Mesothelial cell of epicardium (in vitro differentiated cells): ENCODE data around the gene ASB5. TPM values are rescaled to one million over a fixed set of nuclear protein-coding genes. Genes with fewer than 3 reads are reported as not detected.
A peak's percentile ranks its signal among the peaks of the same experiment; 100 is the strongest.

Experiments used
- DNase-seq, 2 experiments: peaks; one replicate each; pipeline ENCODE4 v3.0.0; 2021; ENCODE audit warnings: low spot score in 2 of 2; ENCODE audit not compliant: unreplicated experiment in 2 of 2
- H3K27ac Mint-ChIP-seq: 2 replicates; pipeline ENCODE4 v1.8.0; 2021; ENCODE audit warnings: mixed read lengths
- H3K27me3 Mint-ChIP-seq: 2 replicates; pipeline ENCODE4 v1.8.0; 2021; ENCODE audit warnings: low read depth, mixed read lengths
- H3K36me3 Mint-ChIP-seq: 2 replicates; pipeline ENCODE4 v1.8.0; 2021; ENCODE audit warnings: mixed read lengths
- H3K4me1 Mint-ChIP-seq: 2 replicates; pipeline ENCODE4 v1.8.0; 2021; ENCODE audit warnings: mixed read lengths
- H3K4me3 Mint-ChIP-seq: 2 replicates; pipeline ENCODE4 v1.8.0; 2021; ENCODE audit warnings: mild to moderate bottlenecking, moderate library complexity, mixed read lengths
- H3K9me3 Mint-ChIP-seq: 2 replicates; pipeline ENCODE4 v1.8.0; 2021; ENCODE audit warnings: mixed read lengths
- CTCF ChIP-seq: fragments of 200-600 bp; sonication (generic); IDR thresholded peaks from one replicate; pipeline ENCODE4 v1.5.0; 2021; ENCODE audit warnings: antibody characterized with exemption; ENCODE audit not compliant: unreplicated experiment
- total RNA-seq: library from RNA; stranded (reverse); gene quantifications from 3 replicates; pipeline ENCODE4 v1.2.1, GENCODE V29; 2021

ASB5 gene
- total RNA-seq, 1 donor from 2014 or later = not detected

GRCh38 chr4:176209535-176209934, 59.5 kb downstream of the ASB5 start:
- peaks cover 9% of the 10 kb centered on the region for H3K4me1 Mint-ChIP-seq
- no peaks in the 10 kb centered on the region for H3K36me3 Mint-ChIP-seq
- no peaks in the 10 kb centered on the region for H3K27me3 Mint-ChIP-seq
- no peak overlapping the region for H3K4me3 Mint-ChIP-seq
- no peak for DNase-seq
- no peak for TF ChIP-seq CTCF
- H3K9me3 Mint-ChIP-seq = peaks cover 12% of the 10 kb centered on the region
- no peak overlapping the region for H3K27ac Mint-ChIP-seq

GRCh38 chr4:176207839-176208238, 61.2 kb downstream of the ASB5 start:
- H3K27ac Mint-ChIP-seq = no peak overlapping the region
- H3K4me1 Mint-ChIP-seq = peaks cover 9% of the 10 kb centered on the region
- no peak for TF ChIP-seq CTCF
- H3K4me3 Mint-ChIP-seq = no peak overlapping the region
- peaks cover 12% of the 10 kb centered on the region for H3K9me3 Mint-ChIP-seq
- H3K36me3 Mint-ChIP-seq = no peaks in the 10 kb centered on the region
- DNase-seq = no peak
- no peaks in the 10 kb centered on the region for H3K27me3 Mint-ChIP-seq

- H3K9me3 Mint-ChIP-seq = peaks cover 9% of the 10 kb centered on the region
- no peak for TF ChIP-seq CTCF
- H3K4me3 Mint-ChIP-seq = no peak overlapping the region
- DNase-seq = no peak
- H3K27me3 Mint-ChIP-seq = no peaks in the 10 kb centered on the region
- H3K36me3 Mint-ChIP-seq = no peaks in the 10 kb centered on the region
- no peak overlapping the region for H3K27ac Mint-ChIP-seq
- H3K4me1 Mint-ChIP-seq = peaks cover 9% of the 10 kb centered on the region
These were observed 63.7 kb downstream of the ASB5 start for GRCh38 chr4:176205299-176205698.

- Mint-ChIP-seq H3K36me3 (no peaks in the 10 kb centered on the region), H3K4me3 (no peak overlapping the region), H3K27ac (no peak overlapping the region), H3K9me3 (peaks cover 7% of the 10 kb centered on the region), H3K4me1 (peaks cover 8% of the 10 kb centered on the region), H3K27me3 (peaks cover 1% of the 10 kb centered on the region)
- DNase-seq = no peak
- no peak for TF ChIP-seq CTCF
These were observed 70.6 kb downstream of the ASB5 start for GRCh38 chr4:176198316-176198903.

GRCh38 chr4:176195184-176195978, 73.6 kb downstream of the ASB5 start, which contains the start of gene SPATA4:
Gene SPATA4 (minus strand): TSS chr4:176195585. CDS start chr4:176195562, 23 bp downstream.
- peaks cover 2% of the 10 kb centered on the region for H3K9me3 Mint-ChIP-seq

More at GRCh38 chr4:176195184-176195978, 73.6 kb downstream of the ASB5 start, which contains the start of gene SPATA4:
- Mint-ChIP-seq H3K36me3 (no peaks in the 10 kb centered on the region), H3K4me3 (peak within 1 kb of the TSS; percentile 91), H3K27me3 (peaks cover 1% of the 10 kb centered on the region), H3K27ac (peak within 1 kb of the TSS; percentile 96), H3K4me1 (peaks cover 8% of the 10 kb centered on the region)
- no peak for TF ChIP-seq CTCF
- DNase-seq = peak; percentile 87 to 95
